ENCODE results near the gene WDR93.

The WDR93 gene

DNA sequence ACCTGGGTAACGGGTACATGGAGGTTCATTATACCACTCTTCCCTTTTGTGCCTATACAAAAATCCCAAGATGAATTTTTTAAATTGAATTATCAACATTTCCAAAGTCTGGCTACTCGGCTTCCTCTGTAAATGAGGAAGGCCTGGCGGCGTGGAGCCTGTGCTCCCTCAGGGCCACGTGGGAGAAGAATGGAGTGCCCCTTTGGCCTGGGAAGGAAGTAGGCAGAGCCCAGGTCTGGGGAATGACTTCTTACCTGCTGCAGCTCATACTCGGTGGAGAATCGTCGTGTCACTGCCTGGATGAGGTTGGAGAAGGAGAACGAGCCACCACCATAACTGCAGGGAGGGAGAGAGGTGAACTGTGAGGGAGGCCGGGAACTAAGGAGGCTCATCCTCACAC, 99.6 kb downstream of the WDR93 start:
- TF ChIP-seq, protein P1, sequence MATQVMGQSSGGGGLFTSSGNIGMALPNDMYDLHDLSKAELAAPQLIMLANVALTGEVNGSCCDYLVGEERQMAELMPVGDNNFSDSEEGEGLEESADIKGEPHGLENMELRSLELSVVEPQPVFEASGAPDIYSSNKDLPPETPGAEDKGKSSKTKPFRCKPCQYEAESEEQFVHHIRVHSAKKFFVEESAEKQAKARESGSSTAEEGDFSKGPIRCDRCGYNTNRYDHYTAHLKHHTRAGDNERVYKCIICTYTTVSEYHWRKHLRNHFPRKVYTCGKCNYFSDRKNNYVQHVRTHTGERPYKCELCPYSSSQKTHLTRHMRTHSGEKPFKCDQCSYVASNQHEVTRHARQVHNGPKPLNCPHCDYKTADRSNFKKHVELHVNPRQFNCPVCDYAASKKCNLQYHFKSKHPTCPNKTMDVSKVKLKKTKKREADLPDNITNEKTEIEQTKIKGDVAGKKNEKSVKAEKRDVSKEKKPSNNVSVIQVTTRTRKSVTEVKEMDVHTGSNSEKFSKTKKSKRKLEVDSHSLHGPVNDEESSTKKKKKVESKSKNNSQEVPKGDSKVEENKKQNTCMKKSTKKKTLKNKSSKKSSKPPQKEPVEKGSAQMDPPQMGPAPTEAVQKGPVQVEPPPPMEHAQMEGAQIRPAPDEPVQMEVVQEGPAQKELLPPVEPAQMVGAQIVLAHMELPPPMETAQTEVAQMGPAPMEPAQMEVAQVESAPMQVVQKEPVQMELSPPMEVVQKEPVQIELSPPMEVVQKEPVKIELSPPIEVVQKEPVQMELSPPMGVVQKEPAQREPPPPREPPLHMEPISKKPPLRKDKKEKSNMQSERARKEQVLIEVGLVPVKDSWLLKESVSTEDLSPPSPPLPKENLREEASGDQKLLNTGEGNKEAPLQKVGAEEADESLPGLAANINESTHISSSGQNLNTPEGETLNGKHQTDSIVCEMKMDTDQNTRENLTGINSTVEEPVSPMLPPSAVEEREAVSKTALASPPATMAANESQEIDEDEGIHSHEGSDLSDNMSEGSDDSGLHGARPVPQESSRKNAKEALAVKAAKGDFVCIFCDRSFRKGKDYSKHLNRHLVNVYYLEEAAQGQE (IDR thresholded peaks at IDR 0.05; ENCODE audit: insufficient read depth in 1 of 2, low read depth in 2 of 2, low read length in 2 of 2), result no peak
- TF ChIP-seq SIN3A (IDR thresholded peaks at IDR 0.05; ENCODE audit: borderline replicate concordance, insufficient read depth, low read length) (no peak), TAF1 (IDR thresholded peaks at IDR 0.05; ENCODE audit: borderline replicate concordance, insufficient read depth, low read length) (no peak), POLR2AphosphoS5 (IDR thresholded peaks at IDR 0.05; ENCODE audit: low read depth, low read length) (no peak), FOXP2 (optimal IDR thresholded peaks at IDR 0.05; ENCODE audit: borderline replicate concordance, extremely low read depth, extremely low read length, insufficient read depth) (no peak)

DNA sequence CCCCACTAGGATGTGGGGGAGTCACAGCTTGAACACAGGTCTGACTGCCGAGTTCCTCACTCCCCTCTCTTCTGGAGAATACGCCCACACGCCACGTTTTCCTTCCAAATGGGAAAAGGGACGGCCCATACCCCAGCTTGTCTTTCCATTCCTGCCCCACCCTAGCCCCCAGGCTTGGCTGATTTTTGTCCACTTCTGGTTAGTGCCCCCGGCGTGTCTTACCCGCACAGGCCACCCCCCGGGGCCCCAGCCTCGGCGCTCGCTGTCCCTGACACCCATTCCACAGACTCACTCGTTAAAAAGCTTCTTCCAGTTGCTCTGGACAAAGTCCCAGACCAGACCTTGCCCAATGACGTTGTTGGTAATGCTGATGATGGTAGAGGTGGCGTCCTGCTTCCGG, 100.0 kb downstream of the WDR93 start:
- TF ChIP-seq, protein P1 (IDR thresholded peaks at IDR 0.05; ENCODE audit: insufficient read depth in 1 of 2, low read depth in 2 of 2, low read length in 2 of 2), result no peak
- no peak for TF ChIP-seq POLR2AphosphoS5 (IDR thresholded peaks at IDR 0.05; ENCODE audit: low read depth, low read length)
- no peak for TF ChIP-seq FOXP2 (optimal IDR thresholded peaks at IDR 0.05; ENCODE audit: borderline replicate concordance, extremely low read depth, extremely low read length, insufficient read depth)
- TF ChIP-seq SIN3A (IDR thresholded peaks at IDR 0.05; ENCODE audit: borderline replicate concordance, insufficient read depth, low read length), result no peak
- no peak for TF ChIP-seq TAF1 (IDR thresholded peaks at IDR 0.05; ENCODE audit: borderline replicate concordance, insufficient read depth, low read length)

DNA sequence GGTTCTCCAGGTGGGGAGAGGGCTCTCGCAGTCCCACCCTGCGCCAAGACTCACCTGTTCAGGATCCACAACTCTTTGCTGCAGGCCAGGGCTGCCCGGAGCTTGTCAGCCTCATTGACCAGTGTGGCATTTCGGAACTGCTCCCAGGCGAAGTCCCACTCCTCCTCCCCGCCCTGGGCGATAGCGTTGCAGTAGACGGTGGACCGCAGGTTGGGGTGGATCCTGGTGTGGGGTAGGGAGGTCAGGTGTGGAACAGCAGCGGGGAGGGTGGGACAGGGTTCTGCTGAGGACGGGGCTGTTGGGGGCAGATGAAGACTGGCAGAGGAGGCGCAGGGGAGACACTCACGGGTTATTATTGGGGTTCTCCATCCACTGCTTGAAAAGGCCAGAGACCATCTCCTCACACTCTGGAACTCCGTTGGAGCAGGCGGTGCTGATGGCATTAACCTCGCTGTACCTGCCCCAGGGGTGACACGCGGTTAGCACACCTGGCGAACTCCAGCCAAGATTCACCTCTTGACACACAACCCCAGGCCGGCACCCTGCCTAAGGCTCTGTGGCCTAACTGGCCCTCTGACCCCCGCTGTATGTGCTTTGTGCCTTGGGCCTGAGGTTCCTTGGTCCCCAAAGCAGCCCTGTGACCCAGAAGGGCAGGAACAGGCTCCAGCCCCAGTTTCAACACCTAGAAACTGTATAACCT, 101.6 kb downstream of the WDR93 start:
- no peak for TF ChIP-seq FOXP2 (optimal IDR thresholded peaks at IDR 0.05; ENCODE audit: borderline replicate concordance, extremely low read depth, extremely low read length, insufficient read depth)
- no peak for TF ChIP-seq TAF1 (IDR thresholded peaks at IDR 0.05; ENCODE audit: borderline replicate concordance, insufficient read depth, low read length)
- TF ChIP-seq POLR2AphosphoS5 (IDR thresholded peaks at IDR 0.05; ENCODE audit: low read depth, low read length), result no peak
- TF ChIP-seq SIN3A (IDR thresholded peaks at IDR 0.05; ENCODE audit: borderline replicate concordance, insufficient read depth, low read length), result no peak
- TF ChIP-seq, protein P1 (IDR thresholded peaks at IDR 0.05; ENCODE audit: insufficient read depth in 1 of 2, low read depth in 2 of 2, low read length in 2 of 2), result no peak

Data from PFSK-1 (cell line).